HG02571 (cell line): ENCODE data around the gene THAP2.
"Not testable (repeated sequence)": the region's sequence is repeated elsewhere in the genome, so short reads cannot be mapped to it uniquely, and the experiment has no call there.

Source experiments
- ATAC-seq: cut with Tn5 transposase; IDR thresholded peaks from one replicate; pipeline ENCODE4 v1.9.1; 2021; ENCODE audit warnings: mild to moderate bottlenecking, moderate library complexity; ENCODE audit not compliant: unreplicated experiment

The THAP2 gene

GRCh38 chr12:71702181-71702580, 38.1 kb downstream of the THAP2 start:
- not testable (repeated sequence) for ATAC-seq

GRCh38 chr12:71702590-71702989, 38.5 kb downstream of the THAP2 start:
- ATAC-seq = no peak

GRCh38 chr12:71703206-71703605, 39.1 kb downstream of the THAP2 start:
- ATAC-seq = no peak

GRCh38 chr12:71704920-71705319, 40.8 kb downstream of the THAP2 start:
- no peak for ATAC-seq

DNA sequence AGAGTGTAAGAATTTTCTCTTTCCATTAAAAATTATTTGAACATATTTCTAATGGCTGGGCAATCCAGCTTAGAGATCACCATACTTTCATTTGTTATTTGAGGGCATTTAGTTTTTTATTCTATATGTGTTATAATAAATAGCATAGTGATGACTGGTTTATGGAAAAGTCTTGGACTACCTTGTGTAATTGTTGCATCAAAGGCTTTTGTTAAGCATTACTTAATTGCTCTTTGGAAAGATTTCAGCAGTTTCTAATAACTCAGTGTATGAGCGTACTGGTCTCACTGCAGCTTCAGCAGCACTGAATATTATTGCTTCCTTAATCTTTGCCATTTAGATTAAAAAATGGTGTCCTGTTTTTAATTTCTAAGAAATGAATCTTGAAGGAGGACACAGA, 44.6 kb downstream of the THAP2 start:
- no peak for ATAC-seq

DNA sequence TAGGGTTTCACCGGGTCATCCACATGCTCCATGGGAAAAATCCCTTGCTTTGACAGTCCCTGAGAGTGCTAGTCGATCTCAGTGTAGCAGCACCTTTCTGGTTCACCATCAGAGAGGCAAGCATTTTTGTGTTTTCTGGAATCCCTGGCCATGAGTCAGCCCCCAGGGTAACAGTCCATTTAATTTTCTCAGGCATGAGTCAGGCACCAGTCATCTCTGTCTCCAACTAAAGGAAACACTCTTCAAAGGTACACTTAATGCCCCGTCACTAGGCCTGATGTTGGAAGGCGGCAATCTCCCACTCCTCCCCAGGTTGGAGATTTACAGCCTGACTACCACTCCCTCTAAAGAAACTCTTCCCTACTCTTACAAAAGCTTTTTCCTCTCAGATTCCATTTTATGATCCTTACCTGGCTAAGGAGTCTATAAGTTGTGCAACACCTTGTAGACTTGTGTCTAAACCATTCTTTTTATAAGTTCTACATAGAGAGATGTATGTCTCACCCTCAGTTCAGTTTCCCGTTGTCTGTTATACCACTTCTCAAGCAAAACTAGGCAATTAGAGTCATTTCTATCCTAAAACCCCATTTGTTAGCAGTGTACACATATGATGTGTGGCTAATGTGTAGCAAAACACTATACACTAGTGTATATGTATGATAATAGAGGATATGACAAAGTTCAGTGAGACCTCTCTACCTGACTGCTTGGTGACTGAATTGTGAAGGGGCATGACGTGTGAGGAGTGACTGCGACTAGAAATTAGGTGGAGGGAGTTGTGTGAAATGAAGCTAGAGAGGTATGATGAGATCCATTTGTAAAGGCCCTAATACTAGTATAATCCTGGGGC, 46.4 kb downstream of the THAP2 start:
- no peak for ATAC-seq

GRCh38 chr12:71718611-71719010, 54.5 kb downstream of the THAP2 start:
- ATAC-seq = no peak

DNA sequence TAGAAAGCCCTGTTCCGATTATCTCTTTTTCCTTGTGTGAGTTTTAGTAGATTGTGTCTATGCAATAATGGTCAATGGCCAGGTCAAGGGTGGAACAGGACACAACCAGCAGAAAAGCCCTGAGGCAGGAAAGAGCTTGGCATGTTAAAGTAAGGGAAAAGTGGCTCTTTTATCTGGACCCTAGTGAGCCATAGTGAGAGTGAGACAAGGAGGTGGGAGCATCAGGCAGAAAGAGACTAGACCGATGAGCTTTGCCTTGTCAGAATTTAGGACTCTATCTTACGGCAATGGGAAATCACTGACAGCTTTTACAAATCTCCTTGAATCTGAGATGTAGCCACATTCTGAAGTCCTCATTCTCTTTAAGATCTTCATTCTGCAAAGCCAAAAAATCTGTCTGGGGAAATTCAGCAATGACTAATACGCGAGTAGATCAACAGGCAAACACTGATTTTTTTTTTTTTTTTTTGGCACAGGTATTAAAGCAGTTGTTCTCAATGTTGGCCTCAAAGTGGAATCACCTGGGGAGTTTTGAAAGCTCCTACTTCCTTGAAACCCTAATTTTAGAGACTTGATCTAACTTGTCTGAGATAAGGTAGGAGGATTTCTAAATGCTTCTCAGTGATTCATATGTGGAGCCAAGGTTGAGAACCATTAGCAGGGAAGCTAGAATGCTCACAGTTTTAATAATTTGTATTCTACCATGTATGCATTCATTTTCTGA, 55.7 kb downstream of the THAP2 start:
- ATAC-seq = no peak

- ATAC-seq = no peak
Measured at GRCh38 chr12:71721783-71722505, 57.8 kb downstream of the THAP2 start.

- no peak for ATAC-seq
Measured at GRCh38 chr12:71725011-71725410, 60.9 kb downstream of the THAP2 start.

DNA sequence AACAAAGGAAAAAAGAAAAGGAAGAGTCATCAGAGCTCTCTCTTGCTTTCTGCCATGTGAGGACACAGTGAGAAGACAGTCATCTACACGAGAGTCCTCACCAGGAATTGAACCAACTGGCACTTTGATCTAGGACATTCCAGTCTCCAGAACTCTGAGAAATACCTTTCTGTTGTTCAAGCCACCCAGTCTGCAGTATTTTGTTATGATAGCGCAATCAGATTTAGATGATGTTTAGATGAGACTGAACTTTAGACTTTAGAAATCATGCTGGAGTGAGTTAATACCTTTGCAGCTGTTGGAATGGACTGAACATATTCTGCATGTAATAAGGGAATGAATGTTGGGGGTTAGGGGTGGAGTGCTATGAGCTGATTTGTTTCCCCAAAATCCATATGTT, 62.4 kb downstream of the THAP2 start:
- no peak for ATAC-seq

GRCh38 chr12:71727958-71728357, 63.9 kb downstream of the THAP2 start:
- no peak for ATAC-seq
